Adrenal gland (tissue), 5 donors: ENCODE measurements around the gene ENOPH1.

Experiments
- CTCF ChIP-seq, 6 experiments: fragments of 450-650 bp in 4 of 6; fragments of 200-600 bp in 2 of 6; sonication (generic) in 1 of 6; IDR thresholded peaks; 1 replicate in 5 of 6; 2 replicates in 1 of 6; pipeline versions ENCODE4 v1.5.1 to v1.8.0; 2016 to 2021; ENCODE audit warnings: antibody characterized with exemption in 6 of 6, mild to moderate bottlenecking in 2 of 6, moderate library complexity in 1 of 6
- POLR2A ChIP-seq, 2 donors: fragments of 450-650 bp; IDR thresholded peaks; one replicate each; pipeline ENCODE4 v1.6.1; 2017; ENCODE audit warnings: antibody characterized with exemption in 2 of 2, mild to moderate bottlenecking in 2 of 2, moderate library complexity in 1 of 2
- donor health status: DM: no; HTN: no; CAD: no.

GRCh38 chr4:82469791-82470345 lies 39.5 kb downstream of the ENOPH1 start:
- TF ChIP-seq CTCF (IDR thresholded peaks at IDR 0.05) (no peak), POLR2A (IDR thresholded peaks at IDR 0.05) (no peak)
